Subcutaneous adipose tissue (tissue), 4 donors: ENCODE data around the gene RXRA. TPM values are rescaled to one million over a fixed set of nuclear protein-coding genes. Genes with fewer than 3 reads are reported as not detected.

Experiments
- CTCF ChIP-seq: fragments of 450-650 bp; IDR thresholded peaks from one replicate; pipeline ENCODE4 v1.5.1; 2016; ENCODE audit warnings: low read depth, mild to moderate bottlenecking, control low read depth, antibody characterized with exemption, moderate library complexity
- total RNA-seq, 4 donors: library from RNA; depleted of rRNA; stranded (reverse); fragments of >200 nt; gene quantifications; one replicate each; pipeline ENCODE4 v1.1.0, GENCODE V29; 2016

RXRA gene
- total RNA-seq, 4 donors from 2014 or later: 39.1 to 141 (median 53.6) TPM

GRCh38 chr9:134340475-134341160, 14.4 kb downstream of the RXRA start:
- TF ChIP-seq CTCF: no peak

GRCh38 chr9:134341306-134341705, 15.1 kb downstream of the RXRA start:
- TF ChIP-seq CTCF: no peak

GRCh38 chr9:134341929-134342745, 15.9 kb downstream of the RXRA start:
- TF ChIP-seq CTCF: no peak

GRCh38 chr9:134342746-134343115, 16.5 kb downstream of the RXRA start:
- no peak for TF ChIP-seq CTCF

GRCh38 chr9:134343637-134344036, 17.4 kb downstream of the RXRA start:
- no peak for TF ChIP-seq CTCF

GRCh38 chr9:134344068-134344799, 18.0 kb downstream of the RXRA start:
- no peak for TF ChIP-seq CTCF

GRCh38 chr9:134344800-134345310, 18.6 kb downstream of the RXRA start:
- TF ChIP-seq CTCF: no peak
